C1 segment of cervical spinal cord (tissue), 14 donors: ENCODE data around the gene SCGN.

Source experiments
- DNase-seq, 14 donors: peaks; one replicate each; lab custom pipeline; 2025; lab: John Stamatoyannopoulos, UW

SCGN gene, protein sequence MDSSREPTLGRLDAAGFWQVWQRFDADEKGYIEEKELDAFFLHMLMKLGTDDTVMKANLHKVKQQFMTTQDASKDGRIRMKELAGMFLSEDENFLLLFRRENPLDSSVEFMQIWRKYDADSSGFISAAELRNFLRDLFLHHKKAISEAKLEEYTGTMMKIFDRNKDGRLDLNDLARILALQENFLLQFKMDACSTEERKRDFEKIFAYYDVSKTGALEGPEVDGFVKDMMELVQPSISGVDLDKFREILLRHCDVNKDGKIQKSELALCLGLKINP

DNA sequence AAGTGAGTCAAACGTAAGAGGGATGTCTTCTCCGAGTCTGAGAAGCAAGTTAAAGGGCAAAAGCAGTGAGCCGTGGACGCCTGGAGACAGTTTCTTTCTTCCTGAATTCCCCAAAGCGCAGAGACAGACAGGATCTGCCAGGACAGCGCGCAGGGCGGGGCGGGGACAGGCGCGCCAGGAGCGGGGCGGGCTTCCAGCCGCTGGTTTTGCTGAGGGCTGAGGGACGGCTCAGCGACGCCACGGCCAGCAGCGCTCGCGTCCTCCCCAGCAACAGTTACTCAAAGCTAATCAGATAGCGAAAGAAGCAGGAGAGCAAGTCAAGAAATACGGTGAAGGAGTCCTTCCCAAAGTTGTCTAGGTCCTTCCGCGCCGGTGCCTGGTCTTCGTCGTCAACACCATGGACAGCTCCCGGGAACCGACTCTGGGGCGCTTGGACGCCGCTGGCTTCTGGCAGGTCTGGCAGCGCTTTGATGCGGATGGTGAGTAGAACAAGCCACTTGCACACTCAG lies at the start of gene SCGN:
SCGN (plus strand) TSS at position 209 of the 509 bp plus-strand sequence; CDS start at position 398, 189 bp downstream.
- DNase-seq = peak in 3 of 14 donors; percentile 2 to 16 (median 7)

GRCh38 chr6:25602674-25602982 lies 49.4 kb upstream of the SCGN start:
- DNase-seq = no peak

- no peak for DNase-seq
Measured at GRCh38 chr6:25603251-25603650, 48.8 kb upstream of the SCGN start.

GRCh38 chr6:25606151-25606550 lies 45.9 kb upstream of the SCGN start:
- DNase-seq = peak in 1 of 14 donors; percentile 24

GRCh38 chr6:25608558-25609174 lies 43.3 kb upstream of the SCGN start:
- no peak for DNase-seq

DNA sequence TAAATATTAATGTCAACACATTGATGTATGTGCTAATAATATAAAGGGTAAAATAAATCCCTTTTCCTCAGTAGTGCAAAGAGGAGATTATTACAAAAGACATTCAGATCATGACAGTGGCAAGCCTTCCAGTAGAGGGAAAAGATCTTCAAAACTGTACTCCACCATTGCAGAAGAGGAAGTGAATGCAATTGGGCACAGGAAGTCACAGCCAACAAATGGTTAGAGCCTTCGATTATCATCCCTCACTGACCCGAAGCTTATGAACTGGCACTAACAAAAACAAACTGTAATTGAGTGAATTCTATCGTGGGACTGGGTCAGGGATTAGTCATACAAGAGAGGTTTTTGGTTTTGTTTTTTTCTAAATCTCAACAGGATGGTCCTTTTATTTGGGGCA lies 39.3 kb upstream of the SCGN start:
- DNase-seq = no peak

DNA sequence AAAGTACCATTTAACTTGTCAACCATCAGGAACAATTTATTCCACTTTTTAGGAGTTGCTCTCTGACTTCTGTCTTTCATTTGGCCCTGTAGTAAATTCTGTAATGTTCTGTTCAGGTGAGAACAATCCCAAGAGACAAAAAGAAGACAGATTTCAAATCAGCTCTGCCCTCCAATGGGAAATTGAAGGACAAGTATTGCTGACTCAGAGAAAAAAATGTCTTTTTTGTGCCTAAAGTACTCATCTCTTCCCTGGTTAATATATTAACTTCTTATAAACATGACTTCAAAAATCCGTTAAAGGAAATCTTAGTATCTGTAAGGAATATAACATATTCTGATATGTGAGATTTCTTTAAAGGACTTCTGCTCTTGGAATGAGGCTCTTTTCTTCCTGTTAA lies 38.6 kb upstream of the SCGN start:
- no peak for DNase-seq

DNA sequence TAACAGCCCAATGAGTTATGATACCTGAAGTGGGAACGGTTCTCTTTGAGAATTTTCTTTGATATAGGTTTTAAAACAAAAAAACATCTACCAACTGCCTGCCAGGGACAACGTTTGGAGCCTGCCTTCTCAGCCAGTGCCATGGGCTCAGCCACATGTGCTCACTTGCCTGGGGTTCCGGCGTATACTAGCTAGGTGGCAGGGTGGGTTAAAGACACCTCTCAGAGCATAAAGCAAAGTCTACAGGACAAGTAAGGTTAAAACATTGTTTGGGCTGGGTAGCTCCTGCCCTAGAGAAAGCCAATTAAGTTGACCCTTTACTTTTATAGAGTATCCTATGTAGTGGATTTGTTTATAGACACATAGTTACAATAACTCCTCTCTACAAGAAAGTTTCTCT lies 38.0 kb upstream of the SCGN start:
- no peak for DNase-seq

- no peak for DNase-seq
Measured at GRCh38 chr6:25615471-25615870, 36.5 kb upstream of the SCGN start.

DNA sequence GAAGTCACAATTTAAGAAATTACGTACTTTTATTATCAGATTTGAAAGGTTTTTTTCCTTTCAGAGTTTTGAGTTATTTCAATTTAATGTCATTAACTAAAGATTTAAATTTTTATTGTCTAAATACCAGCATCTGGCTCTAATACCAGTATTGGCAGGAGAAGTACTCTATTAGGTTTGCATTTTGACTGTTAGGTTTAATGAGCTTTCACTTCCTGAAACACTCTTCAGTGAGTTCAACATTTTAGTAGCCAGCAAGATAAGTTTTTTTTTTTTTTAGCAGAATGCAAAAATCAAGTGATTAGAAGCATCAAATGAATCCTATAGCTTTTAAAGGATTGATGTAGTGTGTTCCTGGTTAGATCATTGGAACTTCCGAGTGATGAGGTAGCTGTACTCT lies 34.0 kb upstream of the SCGN start:
- no peak for DNase-seq

DNA sequence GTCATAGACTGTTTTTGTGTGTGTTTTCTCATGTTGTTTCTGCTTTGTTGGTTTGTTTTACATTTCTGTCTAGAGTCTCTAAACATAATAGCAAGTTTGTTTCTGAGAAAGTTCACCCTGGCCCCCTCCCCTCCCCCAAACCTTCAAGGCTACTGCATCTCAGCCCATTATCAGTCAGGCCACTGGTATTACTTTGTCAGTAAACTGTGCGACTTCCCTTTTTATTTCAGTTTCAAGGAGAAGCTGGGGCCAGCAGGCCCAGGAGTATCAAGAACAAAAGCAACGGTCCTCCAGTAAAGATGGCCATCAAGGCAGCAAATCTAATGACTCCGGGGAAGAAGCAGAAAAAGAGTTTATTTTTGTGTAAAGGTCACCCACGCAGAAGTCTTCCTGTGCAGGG lies 32.8 kb upstream of the SCGN start:
- DNase-seq = no peak

DNA sequence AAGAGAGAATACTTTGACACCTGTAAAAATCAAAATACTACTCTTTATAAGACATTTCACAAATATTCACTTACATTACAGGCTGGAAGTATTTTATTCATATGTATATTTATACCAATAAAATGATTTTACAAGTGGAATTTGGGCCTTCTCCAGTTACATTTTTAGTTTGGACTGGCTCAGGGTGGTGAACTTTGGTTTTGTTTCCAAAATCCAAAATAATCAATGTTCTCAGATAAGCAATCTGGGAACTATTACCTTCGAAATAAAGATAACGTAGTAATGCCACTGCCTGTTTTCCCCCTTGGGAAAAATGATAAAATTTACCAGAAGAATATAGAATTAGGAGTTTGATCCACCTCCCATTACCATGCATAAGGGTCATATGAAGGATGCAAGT lies 31.6 kb upstream of the SCGN start:
- DNase-seq = no peak

DNA sequence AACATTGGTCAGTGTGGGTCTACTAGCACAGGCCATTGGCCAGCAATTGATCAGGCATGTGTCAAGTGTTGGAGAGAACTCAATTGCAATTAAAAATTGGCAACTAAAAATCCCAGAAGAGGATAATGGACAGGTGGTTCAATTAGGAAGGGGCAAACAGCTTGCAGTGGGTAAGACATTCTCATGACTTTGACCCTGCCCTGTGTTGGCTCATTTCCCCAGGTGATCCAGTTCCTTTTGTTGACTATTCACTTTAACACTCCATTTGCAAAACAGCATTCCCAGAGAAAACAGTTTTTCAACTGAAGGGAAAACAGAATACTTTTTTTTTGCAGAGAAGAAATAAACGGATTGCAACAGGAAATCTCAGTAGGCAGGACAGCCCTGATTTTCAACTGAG lies 28.9 kb upstream of the SCGN start:
- DNase-seq = no peak

- no peak for DNase-seq
Measured at GRCh38 chr6:25623879-25624278, 28.1 kb upstream of the SCGN start.

GRCh38 chr6:25627001-25627400 lies 25.0 kb upstream of the SCGN start:
- DNase-seq = no peak

DNA sequence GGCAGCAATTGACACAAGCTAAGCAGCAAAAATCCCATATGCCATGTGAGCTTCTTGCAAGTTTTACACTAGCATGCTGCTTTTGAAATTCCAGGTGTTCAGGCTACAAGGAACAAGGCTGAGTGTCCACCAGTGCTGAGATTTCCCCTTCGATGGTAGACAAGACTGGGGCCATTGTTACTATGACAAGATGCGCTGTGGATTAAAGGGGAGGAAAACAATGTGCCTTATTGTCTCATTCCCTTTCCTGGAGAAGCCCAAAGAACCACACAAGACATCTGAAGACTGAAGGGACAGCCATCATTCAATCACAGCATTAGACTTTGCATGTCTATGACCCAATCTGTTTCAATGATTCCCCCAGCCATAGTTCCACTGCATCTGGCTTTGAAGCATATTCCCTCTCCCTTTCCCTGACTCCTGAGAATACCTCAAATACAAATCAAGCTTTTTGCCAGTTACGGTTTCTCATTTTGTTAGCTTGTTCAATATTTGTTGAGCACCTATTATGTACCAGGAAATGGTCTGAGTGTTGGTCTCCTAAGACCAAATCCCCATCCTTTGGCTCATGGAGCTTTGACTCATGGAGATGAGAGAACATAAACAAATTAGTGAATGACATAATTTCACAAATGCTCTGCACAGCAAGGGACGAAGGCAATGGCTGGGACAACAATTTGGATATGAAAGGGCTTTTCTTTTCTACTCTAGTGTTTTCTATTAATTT lies 23.4 kb upstream of the SCGN start:
- DNase-seq = no peak

DNA sequence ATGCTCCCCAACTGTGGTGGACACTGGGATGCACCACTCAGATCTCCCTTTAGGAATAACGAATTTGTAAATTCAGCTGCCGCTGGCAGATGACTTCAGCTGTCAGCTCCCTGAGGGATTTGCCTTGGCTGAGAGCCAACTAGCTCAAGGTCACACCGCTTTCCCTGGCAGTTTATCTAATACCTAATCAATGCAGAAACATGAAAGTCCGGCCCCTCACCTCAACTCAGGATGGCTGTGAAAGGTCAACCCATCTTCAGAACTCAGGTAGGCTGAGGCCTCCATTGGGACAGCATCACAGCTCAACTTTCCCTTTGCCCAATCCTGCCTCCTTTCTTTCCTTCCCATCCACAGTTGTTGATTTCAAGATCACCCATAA lies 22.8 kb upstream of the SCGN start:
- DNase-seq = no peak

DNA sequence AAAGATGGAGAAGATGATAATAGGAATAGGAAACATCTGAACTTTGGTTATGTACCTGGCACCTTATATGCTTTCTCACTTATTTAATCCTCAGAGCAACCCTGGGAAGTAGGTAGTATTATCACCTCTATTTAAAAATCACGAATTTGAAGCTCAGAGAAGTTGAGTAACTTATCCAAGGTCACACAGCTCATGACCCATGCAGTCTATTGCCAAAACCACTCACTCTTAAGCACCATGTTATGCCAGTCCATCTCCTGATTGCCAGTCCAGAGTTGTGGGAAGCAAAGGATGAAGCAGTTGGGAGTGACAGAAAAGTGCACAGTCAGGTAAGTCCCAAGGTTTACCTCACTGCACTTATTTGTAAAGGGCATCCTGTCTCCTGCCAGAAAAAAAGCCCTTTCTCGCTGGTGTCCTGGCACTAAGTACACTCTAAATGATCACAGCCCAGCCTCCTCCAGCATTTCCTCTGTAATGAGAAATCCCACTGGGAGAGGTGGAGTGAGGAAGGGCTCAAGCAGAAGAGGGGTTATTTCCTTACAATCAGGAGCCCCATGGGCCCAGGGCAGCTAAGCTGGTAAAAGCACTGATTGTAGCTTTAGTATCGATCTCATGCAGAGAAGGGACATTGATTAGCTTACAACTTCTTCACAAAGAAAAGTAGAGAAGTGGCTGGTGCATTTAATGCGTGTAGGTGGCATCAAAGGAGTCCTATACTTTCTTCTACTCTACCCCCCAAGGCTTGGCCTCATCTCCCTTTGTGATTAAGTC lies 21.3 kb upstream of the SCGN start:
- no peak for DNase-seq

DNA sequence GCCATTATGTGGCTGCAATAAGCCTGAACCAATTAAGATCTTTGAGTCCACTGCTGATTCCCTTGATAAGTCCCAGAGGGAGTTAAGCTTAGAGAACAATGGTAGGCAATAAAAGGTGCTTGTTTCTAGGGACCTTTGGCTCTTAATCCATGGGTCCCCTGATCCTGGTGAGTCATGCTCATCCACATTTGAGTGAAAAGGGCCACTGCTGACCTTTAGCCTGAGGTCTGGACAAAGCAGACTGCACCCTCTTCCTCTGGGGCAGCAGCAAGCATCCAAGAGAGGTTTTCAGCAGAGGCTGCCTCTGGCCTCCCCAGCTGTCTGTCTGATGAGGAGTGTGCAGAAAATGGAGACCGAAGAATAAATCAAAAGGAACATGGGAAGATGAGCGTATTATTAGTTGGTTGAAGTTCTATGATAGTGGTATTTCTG lies 16.1 kb upstream of the SCGN start:
- DNase-seq = no peak

DNA sequence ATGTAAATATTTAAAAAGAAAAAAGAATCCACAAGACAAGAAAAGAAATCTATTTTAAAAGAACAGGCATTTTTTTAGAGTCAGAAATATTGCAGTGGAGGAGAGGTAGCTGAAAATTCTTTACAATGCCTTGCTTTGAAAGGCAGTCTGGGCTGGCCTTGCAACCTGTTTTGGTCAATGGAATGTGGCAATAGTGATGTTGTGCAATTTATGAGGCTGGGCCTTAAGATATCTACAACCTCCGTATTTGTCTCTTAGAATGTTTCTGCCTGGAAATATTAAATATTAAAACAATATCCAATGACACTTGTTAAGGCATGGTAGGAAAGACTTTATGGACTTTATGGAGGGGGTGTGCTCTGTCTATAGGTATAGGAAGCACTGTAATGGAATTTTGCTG lies 14.8 kb upstream of the SCGN start:
- no peak for DNase-seq

- peak in 1 of 14 donors; percentile 7 for DNase-seq
Measured at GRCh38 chr6:25637960-25638434, 14.0 kb upstream of the SCGN start.

DNA sequence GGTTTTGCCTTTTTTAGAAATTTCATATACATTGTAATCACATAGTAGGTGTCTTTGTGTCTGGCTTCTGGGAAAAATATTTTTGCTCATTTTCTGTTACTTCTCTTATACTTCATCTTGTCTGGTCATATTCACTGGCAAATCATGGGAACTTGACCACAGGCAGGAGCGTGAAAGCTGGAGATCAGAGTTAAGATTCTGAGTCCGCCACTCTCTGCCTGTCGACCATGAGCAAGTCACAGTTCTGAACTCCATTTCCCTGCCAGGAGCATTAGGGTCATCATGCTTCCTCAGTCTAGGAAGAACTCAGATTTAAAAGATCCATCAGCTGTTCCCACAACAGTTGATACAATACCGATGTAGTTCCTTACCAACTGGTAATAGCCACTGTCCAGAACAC lies 12.4 kb upstream of the SCGN start:
- no peak for DNase-seq
